ENCODE results near the gene SIAH3.
A peak's percentile ranks its signal among the peaks of the same experiment; 100 is the strongest.
"Not testable (repeated sequence)": the region's sequence is repeated elsewhere in the genome, so short reads cannot be mapped to it uniquely, and the experiment has no call there.

The SIAH3 gene

GRCh38 chr13:45779901-45780300 lies 71.7 kb downstream of the SIAH3 start:
- DNase-seq, result no peak

- no peak for DNase-seq
Observed at GRCh38 chr13:45778882-45779281, 72.7 kb downstream of the SIAH3 start.

- DNase-seq, result no peak
Observed at GRCh38 chr13:45776748-45777147, 74.8 kb downstream of the SIAH3 start.

- DNase-seq, result no peak
Observed at GRCh38 chr13:45775401-45775963, 76.1 kb downstream of the SIAH3 start.

GRCh38 chr13:45773944-45774343 lies 77.6 kb downstream of the SIAH3 start:
- no peak for DNase-seq

GRCh38 chr13:45773236-45773635 lies 78.3 kb downstream of the SIAH3 start:
- DNase-seq, result no peak

GRCh38 chr13:45770886-45771285 lies 80.7 kb downstream of the SIAH3 start:
- DNase-seq, result no peak

GRCh38 chr13:45768656-45769479 lies 82.7 kb downstream of the SIAH3 start:
- peak; percentile 59 for DNase-seq

- no peak for DNase-seq
Observed at GRCh38 chr13:45765464-45765863, 86.1 kb downstream of the SIAH3 start.

- no peak for DNase-seq
Observed at GRCh38 chr13:45763419-45763818, 88.1 kb downstream of the SIAH3 start.

- DNase-seq, result not testable (repeated sequence)
Observed at GRCh38 chr13:45757589-45757988, 94.0 kb downstream of the SIAH3 start.

GRCh38 chr13:45756498-45756897 lies 95.1 kb downstream of the SIAH3 start:
- not testable (repeated sequence) for DNase-seq

- DNase-seq, result no peak
Observed at GRCh38 chr13:45752510-45752909, 99.0 kb downstream of the SIAH3 start.

GRCh38 chr13:45751885-45752284 lies 99.7 kb downstream of the SIAH3 start:
- DNase-seq, result no peak

GRCh38 chr13:45750566-45750965 lies 101.0 kb downstream of the SIAH3 start:
- no peak for DNase-seq

- peak; percentile 46 for DNase-seq
Observed at GRCh38 chr13:45748941-45749759, 102.4 kb downstream of the SIAH3 start.

- DNase-seq, result no peak
Observed at GRCh38 chr13:45747071-45747470, 104.5 kb downstream of the SIAH3 start.

GRCh38 chr13:45744979-45745378 lies 106.6 kb downstream of the SIAH3 start:
- DNase-seq, result no peak

- DNase-seq, result no peak
Observed at GRCh38 chr13:45742985-45743384, 108.6 kb downstream of the SIAH3 start.

GRCh38 chr13:45737571-45738017 lies 114.0 kb downstream of the SIAH3 start:
- DNase-seq, result no peak

GRCh38 chr13:45733361-45733760 lies 118.2 kb downstream of the SIAH3 start:
- no peak for DNase-seq

- no peak for DNase-seq
Observed at GRCh38 chr13:45732916-45733315, 118.6 kb downstream of the SIAH3 start.

GRCh38 chr13:45731455-45731854 lies 120.1 kb downstream of the SIAH3 start:
- no peak for DNase-seq

- DNase-seq, result peak; percentile 50
Observed at GRCh38 chr13:45728759-45729158, 122.8 kb downstream of the SIAH3 start.

Data from eye (tissue), 1 donor.